ENCODE measurements around the gene LDAH. TPM values are rescaled to one million over a fixed set of nuclear protein-coding genes. Genes with fewer than 3 reads are reported as not detected.

Gene LDAH
- total RNA-seq, 4 donors from 2014 or later = 8.2 to 14.1 (median 10.9) TPM

DNA sequence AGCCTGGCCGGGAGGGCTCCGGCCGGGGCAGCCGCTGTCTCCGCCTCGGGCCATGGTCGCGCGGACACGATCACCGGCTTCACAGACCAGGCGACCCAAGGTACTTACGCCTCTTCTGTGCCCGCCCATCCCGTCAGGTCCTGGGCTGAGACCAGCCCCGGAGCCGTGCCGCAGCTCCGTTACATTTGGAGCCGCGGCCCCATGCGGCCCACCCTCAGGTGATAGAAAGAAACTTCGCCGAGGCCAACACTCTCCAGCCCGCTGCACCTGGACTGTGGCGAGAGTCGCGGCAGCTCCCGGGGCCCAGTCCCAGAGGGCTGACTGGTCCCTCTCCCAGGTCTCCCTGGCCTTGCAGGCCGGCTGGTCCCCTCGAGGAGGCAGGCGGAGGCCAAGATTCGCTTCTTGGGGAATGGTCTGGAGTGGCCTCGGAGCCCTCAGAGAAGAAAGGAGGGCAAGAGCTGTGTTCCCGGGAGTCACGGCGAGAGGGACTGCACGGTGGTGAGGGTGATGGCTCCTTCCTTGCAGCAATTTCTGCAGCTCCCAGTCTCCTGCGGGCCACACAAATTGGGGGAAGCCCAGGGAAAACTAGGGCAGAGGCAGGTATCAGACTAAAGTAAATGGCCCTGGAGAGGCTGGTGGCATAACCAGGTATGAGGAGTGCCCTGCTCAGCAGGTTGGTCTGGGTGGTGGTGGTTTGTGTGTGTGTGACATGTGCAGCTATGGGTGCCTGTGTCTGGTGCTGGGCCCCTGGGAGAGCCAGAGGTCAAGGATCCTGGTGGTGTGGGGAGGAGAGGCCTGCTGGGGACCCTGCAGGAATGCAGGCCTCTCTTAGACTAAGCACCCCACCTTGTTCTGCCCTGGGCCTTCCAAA lies 155.1 kb downstream of the LDAH start:
- TF ChIP-seq, protein P1, sequence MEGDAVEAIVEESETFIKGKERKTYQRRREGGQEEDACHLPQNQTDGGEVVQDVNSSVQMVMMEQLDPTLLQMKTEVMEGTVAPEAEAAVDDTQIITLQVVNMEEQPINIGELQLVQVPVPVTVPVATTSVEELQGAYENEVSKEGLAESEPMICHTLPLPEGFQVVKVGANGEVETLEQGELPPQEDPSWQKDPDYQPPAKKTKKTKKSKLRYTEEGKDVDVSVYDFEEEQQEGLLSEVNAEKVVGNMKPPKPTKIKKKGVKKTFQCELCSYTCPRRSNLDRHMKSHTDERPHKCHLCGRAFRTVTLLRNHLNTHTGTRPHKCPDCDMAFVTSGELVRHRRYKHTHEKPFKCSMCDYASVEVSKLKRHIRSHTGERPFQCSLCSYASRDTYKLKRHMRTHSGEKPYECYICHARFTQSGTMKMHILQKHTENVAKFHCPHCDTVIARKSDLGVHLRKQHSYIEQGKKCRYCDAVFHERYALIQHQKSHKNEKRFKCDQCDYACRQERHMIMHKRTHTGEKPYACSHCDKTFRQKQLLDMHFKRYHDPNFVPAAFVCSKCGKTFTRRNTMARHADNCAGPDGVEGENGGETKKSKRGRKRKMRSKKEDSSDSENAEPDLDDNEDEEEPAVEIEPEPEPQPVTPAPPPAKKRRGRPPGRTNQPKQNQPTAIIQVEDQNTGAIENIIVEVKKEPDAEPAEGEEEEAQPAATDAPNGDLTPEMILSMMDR (IDR thresholded peaks at IDR 0.05) = no peak
- DNase-seq (ENCODE audit: low spot score) = no peak
- no peak for ATAC-seq (ENCODE audit: low FRiP score)

DNA sequence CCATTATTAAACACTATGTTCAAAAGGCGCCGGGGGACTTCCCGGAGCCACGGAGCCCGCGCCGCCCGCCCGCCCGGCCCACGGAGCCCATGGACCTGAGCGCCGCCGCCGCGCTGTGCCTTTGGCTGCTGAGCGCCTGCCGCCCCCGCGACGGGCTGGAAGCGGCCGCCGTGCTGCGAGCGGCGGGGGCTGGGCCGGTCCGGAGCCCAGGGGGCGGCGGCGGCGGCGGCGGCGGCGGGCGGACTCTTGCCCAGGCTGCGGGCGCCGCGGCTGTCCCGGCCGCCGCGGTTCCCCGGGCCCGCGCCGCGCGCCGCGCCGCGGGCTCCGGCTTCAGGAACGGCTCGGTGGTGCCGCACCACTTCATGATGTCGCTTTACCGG lies 155.8 kb downstream of the LDAH start:
- TF ChIP-seq, protein P1 (IDR thresholded peaks at IDR 0.05) = no peak
- DNase-seq (ENCODE audit: low spot score) (no peak), ATAC-seq (ENCODE audit: low FRiP score) (peak; percentile 41)

DNA sequence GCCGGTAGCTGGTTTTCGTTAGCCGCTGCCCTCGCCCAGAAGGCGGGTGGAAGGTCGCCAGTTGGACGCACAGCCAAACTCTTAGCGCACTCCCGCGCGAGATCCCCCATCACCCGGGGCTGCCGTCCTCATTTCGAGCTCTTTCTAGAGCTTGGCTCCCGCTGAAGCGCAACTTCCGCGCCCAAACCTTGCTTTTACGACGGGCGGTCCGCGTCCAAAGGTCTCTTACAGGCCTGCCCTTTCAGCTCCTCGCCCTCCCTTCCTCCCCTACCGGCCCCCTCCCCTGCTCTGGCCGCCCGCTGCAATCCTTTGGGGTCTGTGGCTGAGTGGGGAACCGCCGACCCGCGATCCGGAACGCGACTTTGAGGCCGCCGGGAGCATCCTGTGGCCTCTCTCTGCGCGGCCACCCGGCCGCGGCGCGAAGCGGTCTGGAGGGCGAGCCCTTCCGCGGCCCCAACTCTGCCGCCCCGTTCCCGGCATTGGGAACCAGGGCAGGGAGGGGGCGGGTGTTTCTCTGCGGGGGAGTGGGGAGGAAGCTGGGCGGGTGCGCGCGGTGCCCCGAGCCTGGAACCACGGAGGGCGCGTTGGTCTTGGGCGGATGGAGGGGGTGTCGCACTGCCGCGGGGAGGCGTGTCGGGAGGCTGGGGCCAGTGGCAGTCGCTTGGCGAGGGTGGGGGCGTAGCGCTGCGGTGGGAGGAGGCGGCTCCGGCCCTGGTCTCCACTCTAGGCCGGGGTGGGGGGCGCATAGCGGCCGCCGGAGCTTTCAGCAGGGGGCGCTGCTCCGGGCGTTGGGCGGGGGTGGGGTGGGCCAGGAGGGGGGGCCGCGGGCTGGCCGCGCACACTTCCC lies 156.4 kb downstream of the LDAH start, which contains the start of gene GDF7:
GDF7 (plus strand) TSS at position 841 of the 847 bp plus-strand sequence. CDS start 96 bp downstream, outside the sequence.
- no peak for DNase-seq (ENCODE audit: low spot score)
- TF ChIP-seq, protein P1 (IDR thresholded peaks at IDR 0.05) = no peak
- ATAC-seq (ENCODE audit: low FRiP score) = peak; percentile 12

DNA sequence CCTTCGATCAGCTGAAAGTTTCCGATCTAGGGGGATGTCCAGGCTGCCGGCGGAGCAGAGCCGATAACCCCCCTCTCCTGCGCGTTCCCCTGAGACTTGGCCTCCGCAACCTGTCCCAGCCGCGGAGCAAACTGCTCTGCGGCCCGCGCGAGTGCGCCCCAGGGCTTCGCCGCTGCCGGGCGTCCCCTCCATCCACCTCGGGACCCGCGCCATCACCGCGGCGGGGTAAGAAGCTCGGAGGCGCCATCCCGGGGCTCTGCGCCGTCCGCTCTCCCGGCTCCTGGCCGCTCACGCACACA lies 156.9 kb downstream of the LDAH start:
- ATAC-seq (ENCODE audit: low FRiP score) = no peak
- no peak for DNase-seq (ENCODE audit: low spot score)
- TF ChIP-seq, protein P1 (IDR thresholded peaks at IDR 0.05) = no peak

DNA sequence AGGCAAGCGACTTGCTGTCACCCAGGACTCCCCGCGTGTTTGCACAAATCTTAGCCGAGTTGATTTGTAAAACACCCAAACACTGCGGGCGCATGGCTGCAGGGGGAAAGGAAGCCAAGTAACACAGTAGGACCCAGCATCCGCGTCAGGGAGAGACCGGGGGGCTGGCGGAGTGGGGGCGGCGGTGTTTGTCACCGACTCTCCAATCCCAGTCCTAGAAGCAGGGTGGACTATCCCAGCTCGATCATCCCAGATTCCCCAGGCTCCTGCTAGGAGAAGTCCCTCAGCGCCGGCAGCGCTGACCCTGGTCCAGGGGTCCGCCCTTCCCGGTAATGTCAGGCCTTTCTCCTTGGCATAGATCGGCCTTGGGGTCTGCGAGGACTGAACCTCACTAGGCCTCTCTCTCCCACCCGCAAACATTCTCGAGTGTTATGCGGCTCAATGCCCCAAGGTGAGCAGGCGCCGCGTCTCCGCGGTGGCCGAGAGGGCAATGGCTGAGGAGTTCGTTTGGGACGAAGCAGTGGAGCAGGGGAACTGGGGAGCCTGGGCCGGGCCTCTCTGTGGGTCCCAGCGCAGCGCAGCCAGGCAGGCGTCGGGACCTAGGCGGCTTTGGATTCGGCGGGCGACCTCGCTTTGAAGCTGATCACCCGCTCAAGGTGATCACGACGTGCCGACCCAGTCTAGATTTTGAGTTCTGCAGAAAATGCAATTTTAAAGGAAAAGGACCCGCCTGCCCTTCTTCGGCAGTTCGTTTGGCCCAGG lies 157.5 kb downstream of the LDAH start:
- TF ChIP-seq, protein P1 (IDR thresholded peaks at IDR 0.05) = no peak
- ATAC-seq (ENCODE audit: low FRiP score) (no peak), DNase-seq (ENCODE audit: low spot score) (no peak)

DNA sequence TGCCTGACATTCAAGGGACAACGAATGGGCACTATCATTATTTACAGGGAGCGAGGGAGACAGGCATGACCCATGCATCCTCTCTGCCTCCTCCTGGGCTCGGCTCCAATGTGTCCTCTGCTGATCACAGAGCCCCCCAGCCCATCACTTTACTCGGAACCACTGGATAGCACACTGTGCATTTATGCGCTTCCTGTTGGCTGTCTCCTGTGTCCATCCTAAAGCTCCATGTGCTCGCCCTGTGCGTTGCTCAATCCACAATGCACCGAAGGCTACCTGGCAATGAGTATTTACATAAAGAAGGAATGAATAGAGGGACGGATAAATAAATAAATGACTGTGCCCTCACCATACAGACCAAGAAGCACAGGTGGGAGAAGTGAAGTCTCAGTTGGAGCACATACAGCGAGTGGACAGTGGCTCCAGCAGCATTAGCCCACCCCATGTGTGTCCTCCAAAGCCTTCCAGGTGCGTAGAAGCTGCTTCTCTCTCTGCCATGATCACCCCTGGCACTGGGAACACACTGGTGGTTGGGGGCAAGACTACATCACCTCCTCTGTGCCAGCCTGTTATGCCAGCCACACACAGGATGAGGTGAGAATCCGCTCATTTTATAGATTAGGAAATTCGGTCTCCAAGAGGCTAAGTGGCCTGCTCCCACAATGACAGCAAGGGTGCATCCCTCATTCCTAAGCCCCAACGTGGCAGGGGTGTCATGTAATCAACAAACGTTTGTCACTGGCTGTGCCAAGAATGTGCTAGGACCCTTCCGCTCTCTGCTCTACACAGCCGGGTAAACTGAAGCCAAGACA lies 158.3 kb downstream of the LDAH start:
- DNase-seq (ENCODE audit: low spot score) = no peak
- TF ChIP-seq, protein P1 (IDR thresholded peaks at IDR 0.05) = no peak
- no peak for ATAC-seq (ENCODE audit: low FRiP score)
